NCI-H128 (cell line): ENCODE data around the gene MTMR6.
"Not testable (repeated sequence)": the region's sequence is repeated elsewhere in the genome, so short reads cannot be mapped to it uniquely, and the experiment has no call there.

Source experiments
- DNase-seq: peaks from one replicate; lab custom pipeline; 2025; ENCODE audit not compliant: unreplicated experiment; lab: John Stamatoyannopoulos, UW

The MTMR6 gene

GRCh38 chr13:25286969-25287961 lies at the start of gene MTMR6:
Gene MTMR6, minus strand, starts transcription at chr13:25287488. Its CDS starts 241 bp downstream, at chr13:25287247.
- DNase-seq = peak; percentile 86

DNA sequence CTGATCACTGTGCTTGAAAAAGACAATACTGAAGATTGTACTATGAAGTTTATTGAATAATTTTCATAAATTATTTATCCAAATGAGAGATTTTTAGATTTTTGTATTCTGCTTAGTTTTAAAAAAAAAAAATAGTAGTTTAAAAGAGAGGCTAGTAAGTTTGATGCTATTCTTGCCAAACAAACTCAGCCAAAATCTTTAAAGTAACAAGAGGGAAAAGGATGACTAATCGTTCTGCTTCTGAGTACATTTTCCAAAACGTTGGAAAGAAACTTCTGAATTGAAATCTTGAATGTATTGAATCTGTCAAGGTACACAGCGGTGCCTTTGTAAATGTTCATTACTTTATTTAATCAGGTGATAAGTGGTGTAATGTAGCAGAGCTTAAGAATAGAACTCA lies 48.6 kb upstream of the MTMR6 start:
- DNase-seq = no peak

DNA sequence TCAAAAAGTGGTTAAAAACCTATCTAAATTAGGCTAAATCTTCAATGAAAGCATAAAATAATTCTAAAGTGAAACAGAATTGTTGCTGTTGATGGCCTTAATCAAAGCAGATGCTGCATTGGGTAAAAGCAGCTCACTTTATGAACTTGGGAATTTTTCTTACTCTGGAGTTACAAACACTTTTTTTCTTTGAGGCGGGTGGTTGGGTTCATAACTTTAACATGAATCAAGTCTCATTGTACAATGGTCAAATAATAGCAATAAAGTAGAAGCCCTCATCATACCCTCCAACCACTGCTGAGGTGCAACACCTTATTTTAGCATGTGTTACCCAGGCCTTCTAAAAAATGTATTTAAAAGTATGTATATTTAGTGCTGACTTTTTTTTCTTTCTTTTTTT lies 43.3 kb upstream of the MTMR6 start:
- no peak for DNase-seq

GRCh38 chr13:25329706-25330105 lies 42.4 kb upstream of the MTMR6 start:
- no peak for DNase-seq

DNA sequence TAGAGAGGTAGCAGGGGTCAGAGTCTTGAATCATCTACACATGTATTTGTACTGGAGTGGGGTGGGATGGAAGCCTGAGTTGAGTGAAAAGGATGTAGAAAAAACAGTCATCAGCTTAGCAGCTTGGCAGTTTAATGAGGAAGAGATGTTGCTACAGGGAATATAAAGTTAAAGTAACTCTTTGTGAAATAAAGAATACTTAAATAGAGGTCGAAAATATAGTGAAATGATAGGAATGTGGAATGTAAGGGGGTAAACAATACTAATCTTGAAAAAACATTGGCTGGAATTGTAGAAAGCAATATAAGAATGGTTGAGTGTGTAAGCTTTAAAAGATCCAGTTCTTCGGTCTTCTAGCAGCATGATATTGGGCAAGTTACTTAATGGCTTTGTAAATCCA lies 36.8 kb upstream of the MTMR6 start:
- DNase-seq = no peak

DNA sequence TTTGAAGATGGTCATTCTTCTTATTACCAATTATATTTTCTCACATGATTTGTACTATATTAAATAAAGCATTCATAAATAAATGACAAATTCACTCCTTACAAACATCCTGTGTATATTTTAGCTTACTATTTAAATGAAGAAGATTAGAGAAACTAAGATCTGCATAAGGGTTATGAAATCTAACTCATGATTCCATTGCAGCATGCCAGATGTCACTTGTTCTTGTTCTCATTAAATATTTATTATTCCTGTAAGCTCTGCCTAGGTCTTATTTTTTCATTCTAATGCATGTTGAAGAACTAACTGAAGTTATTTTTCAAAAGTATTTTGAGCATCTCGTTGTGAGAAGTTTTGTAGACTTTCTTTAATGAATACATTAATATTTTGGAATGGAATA lies 32.5 kb upstream of the MTMR6 start:
- DNase-seq = no peak

DNA sequence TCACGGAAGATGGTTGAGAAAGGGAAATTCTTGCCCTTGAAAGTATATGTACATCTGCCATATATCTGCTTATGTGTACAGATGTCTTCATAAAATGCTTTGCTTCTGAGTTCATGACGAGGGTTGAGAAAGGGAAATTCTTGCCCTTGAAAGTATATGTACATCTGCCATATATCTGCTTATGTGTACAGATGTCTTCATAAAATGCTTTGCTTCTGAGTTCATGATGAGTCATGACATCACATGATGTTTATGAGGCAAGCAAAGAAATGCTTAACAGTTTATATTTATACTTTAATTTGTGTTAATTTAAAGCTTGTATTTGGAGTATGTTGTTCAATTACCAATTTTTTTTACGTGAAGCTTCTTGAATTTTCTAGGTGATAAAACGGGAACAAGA lies 31.7 kb upstream of the MTMR6 start:
- DNase-seq = not testable (repeated sequence)

DNA sequence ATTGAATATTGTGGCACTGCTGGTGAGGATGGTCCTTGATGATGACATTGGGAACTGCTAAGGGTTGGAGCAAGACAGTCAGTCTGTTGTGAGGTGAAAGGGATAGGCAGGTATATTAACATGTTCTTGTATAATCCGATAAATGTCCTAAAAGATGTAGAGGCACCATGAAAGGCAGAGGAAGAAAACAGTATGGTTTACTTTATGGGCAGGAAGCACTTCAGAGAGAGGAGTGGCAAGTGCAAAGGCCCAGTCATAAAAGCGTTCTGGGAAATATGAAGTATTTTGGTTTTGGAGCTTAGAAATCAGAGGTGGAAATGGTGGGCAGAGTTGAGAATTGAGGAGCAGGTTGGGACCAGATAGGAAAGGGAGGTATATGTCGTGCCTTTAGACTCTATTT lies 23.6 kb upstream of the MTMR6 start:
- no peak for DNase-seq

- no peak for DNase-seq
These were observed 19.6 kb upstream of the MTMR6 start for GRCh38 chr13:25306671-25307464.

GRCh38 chr13:25302121-25302520 lies 14.8 kb upstream of the MTMR6 start:
- DNase-seq = no peak

DNA sequence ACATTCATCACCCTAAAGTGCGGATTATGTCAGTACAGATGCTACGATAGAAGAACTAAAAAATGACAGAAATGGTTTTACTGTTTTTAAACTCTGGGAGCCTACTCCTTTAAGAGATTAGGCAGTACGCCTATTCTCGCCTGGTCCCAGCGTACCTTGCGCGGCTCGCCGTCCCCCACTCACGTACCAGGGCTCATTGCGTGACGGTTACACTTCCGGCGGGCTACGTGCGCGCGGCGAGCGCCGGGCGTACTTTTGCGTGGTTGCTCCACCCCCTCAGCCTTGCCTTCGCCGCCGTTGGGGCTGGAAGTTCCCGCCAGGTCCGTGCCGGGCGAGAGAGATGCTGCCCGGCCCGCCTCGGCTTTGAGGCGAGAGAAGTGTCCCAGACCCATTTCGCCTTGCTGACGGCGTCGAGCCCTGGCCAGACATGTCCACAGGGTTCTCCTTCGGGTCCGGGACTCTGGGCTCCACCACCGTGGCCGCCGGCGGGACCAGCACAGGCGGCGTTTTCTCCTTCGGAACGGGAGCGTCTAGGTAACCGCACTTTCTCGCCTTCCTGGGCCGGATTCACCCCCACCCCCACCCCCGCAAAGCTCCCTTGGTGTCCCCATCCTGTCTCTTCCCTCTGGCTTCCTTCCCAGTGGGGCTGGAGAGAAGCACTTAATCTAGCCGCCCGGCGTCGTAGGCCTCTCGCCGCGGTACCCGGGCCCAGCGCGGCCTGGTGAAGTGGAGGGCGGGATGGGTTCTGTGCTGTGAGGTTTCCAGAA lies 14.2 kb upstream of the MTMR6 start, which contains the start of gene NUP58:
Gene NUP58, plus strand, starts transcription at position 279 of the 767 bp plus-strand sequence. Its CDS starts 149 bp downstream, at position 428.
- DNase-seq = peak; percentile 80

GRCh38 chr13:25300861-25301346 lies 13.6 kb upstream of the MTMR6 start:
- no peak for DNase-seq

DNA sequence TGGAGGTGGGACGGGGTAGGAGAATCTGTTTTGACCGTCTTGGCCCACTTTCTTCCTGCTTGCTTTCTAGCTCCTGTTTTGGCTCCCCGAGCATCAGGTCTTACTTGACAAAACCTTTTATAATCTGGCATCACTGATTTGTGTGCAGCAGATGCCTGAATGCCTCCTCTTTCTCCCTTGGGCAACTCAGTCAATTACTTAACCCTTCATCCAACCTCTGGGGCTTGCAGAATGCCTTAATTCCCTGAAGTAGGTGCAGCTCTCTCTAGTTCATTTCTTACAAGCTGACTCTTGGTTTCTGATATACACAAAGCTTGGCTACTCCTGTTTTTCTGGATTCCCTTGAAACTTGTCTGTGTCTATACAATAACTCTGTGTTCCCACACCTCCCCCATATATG lies 8.4 kb upstream of the MTMR6 start:
- DNase-seq = no peak

- DNase-seq = no peak
These were observed 7.9 kb upstream of the MTMR6 start for GRCh38 chr13:25295228-25295627.

- no peak for DNase-seq
These were observed 5.0 kb upstream of the MTMR6 start for GRCh38 chr13:25292301-25292700.

GRCh38 chr13:25291691-25292090 lies 4.4 kb upstream of the MTMR6 start:
- DNase-seq = no peak

DNA sequence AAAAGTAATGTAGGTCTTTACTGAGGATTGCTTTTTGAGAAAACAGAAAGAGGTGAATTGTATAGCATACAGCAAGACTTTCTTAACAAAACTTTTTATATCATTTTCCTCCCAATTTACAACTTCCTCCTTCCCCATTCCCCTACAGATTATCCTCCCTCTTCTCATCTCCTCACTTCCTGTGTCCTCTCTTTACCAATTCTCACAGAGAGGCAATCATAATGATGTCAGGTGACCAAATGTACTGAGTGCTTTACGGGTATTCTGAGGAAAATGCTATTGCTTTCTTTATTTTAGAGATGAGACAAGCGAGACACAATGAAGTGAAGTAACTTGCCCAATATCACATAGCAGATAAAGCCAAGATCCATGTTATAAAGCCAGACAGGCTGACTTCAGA lies 1.7 kb upstream of the MTMR6 start:
- no peak for DNase-seq

GRCh38 chr13:25286308-25286968 lies 850 bp downstream of the MTMR6 start:
- peak; percentile 5 for DNase-seq

DNA sequence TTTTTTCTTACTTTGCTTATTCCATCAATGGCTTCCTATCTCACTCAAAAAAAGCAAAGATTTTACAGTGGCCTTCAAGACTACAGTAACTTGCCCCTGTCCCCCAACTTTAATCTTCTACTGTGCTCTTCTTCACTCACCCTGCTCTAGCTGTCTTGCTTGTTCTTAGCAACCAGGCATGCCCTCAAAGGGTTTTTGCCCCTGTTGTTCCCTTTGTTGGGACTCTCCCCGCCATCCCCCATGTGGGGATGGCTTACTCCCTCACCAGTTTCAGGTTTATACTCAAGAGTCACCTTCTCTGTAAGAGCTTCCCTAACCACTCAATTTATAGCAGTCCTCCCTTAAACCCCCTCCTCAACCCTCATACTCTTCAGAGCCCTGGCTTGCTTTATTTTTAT lies 5.4 kb downstream of the MTMR6 start:
- DNase-seq = no peak

DNA sequence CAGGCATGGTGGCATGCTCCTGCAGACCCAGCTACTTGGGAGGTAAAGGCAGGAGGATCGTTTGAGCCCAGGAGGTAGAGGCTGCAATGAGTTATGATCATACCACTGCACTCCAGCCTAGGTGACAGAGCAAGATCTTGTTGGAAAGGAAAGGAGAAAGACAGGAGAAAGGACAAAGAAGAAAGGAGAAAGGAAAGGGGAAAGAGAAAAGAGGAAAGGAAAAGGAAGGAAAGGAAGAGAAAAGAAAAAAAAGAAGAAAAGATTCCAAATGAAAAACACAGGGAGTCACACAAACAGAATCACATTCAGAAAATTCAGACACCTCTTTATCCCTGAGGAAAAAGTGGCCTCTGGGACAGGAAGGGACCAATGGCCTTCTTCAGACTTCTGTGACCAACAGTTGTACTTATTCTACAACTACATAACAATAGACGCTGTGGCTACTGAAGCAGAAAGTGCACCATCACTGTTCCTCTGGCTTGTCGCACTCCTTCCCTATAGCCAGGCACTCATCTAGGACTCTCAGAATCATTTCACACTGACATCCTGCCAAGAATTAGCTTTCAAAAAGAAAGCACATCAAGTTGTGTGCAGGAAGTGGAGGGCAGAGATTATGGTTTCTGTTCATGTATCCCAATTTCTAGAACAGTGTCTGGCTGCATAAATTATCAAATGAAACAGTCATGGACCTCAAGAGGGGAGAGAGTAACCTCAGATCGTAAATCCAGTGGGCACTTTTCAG lies 5.9 kb downstream of the MTMR6 start:
- no peak for DNase-seq
